WTC11 (cell line): Measurements from ENCODE around the gene CCDC60. TPM values are rescaled to one million over a fixed set of nuclear protein-coding genes. Genes with fewer than 3 reads are reported as not detected.

Experiments
- ATAC-seq: fragments of 200-7000 bp; cut with Tn5 transposase; 2 replicates; pipeline ENCODE4 v1.10.0; 2021; ENCODE audit warnings: mild to moderate bottlenecking, moderate library complexity
- CTCF ChIA-PET: fragments of 300-600 bp; sonication (Branson Sonifier 250); formaldehyde crosslinking; loops from one replicate; lab custom pipeline; 2021; ENCODE audit warnings: antibody characterized with exemption; lab: Charles Lee
- POLR2A ChIA-PET: fragments of 350-600 bp; sonication (Branson Sonifier 250); formaldehyde crosslinking; loops from one replicate; lab custom pipeline; 2021; ENCODE audit warnings: antibody characterized with exemption; lab: Charles Lee
- DNase-seq: peaks from one replicate; pipeline ENCODE4 v3.0.0; 2021; ENCODE audit warnings: low spot score
- H3K27ac Mint-ChIP-seq: 2 replicates; pipeline ENCODE4 v1.8.0; 2021; ENCODE audit warnings: mixed read lengths
- H3K27me3 Mint-ChIP-seq: 2 replicates; pipeline ENCODE4 v1.8.0; 2021; ENCODE audit warnings: low read depth, mild to moderate bottlenecking, moderate library complexity, mixed read lengths
- H3K36me3 Mint-ChIP-seq: 2 replicates; pipeline ENCODE4 v1.8.0; 2021; ENCODE audit warnings: mixed read lengths
- H3K4me1 Mint-ChIP-seq: 2 replicates; pipeline ENCODE4 v1.8.0; 2022; ENCODE audit warnings: mixed read lengths
- H3K4me3 Mint-ChIP-seq: 2 replicates; pipeline ENCODE4 v1.8.0; 2021; ENCODE audit warnings: mild to moderate bottlenecking, moderate library complexity, mixed read lengths
- H3K9me3 Mint-ChIP-seq: 2 replicates; pipeline ENCODE4 v1.8.0; 2021; ENCODE audit warnings: mixed read lengths
- CBFB ChIP-seq: sonication (generic); formaldehyde crosslinking; IDR thresholded peaks from 2 replicates; pipeline ENCODE4 v1.8.1; 2022; ENCODE audit warnings: mild to moderate bottlenecking, low read depth, missing genetic modification reagents
- MYBL2 ChIP-seq: sonication (generic); formaldehyde crosslinking; IDR thresholded peaks from 2 replicates; pipeline ENCODE4 v1.8.1; 2023; ENCODE audit warnings: mild to moderate bottlenecking, moderate library complexity, missing genetic modification reagents
- OVOL2 ChIP-seq: fragments of 250-450 bp; sonication (Bioruptor Pico); IDR thresholded peaks from 2 replicates; pipeline ENCODE4 v1.9.0; 2021; ENCODE audit warnings: mild to moderate bottlenecking, borderline replicate concordance
- PRRX2 ChIP-seq: fragments of 250-450 bp; sonication (Bioruptor Pico); IDR thresholded peaks from 2 replicates; pipeline ENCODE4 v1.8.0; 2021; ENCODE audit warnings: mild to moderate bottlenecking
- SMAD3 ChIP-seq: sonication (generic); formaldehyde crosslinking; IDR thresholded peaks from 2 replicates; pipeline ENCODE4 v1.8.0; 2022; ENCODE audit warnings: missing genetic modification reagents, mild to moderate bottlenecking, borderline replicate concordance
- TEAD4 ChIP-seq: sonication (generic); formaldehyde crosslinking; IDR thresholded peaks from 2 replicates; pipeline ENCODE4 v1.8.0; 2022; ENCODE audit warnings: mild to moderate bottlenecking, missing genetic modification reagents
- ZNF317 ChIP-seq: sonication (generic); formaldehyde crosslinking; IDR thresholded peaks from 2 replicates; pipeline ENCODE4 v1.8.1; 2023; ENCODE audit warnings: low read depth, mild to moderate bottlenecking, moderate library complexity, missing genetic modification reagents, borderline replicate concordance
- ZNF416 ChIP-seq: fragments of 250-450 bp; sonication (Bioruptor Pico); IDR thresholded peaks from 2 replicates; pipeline ENCODE4 v1.9.0; 2021; ENCODE audit warnings: mild to moderate bottlenecking, inconsistent platforms
- ZNF671 ChIP-seq: fragments of 250-450 bp; sonication (Bioruptor Pico); IDR thresholded peaks from 2 replicates; pipeline ENCODE4 v1.8.0; 2021; ENCODE audit warnings: mild to moderate bottlenecking
- total RNA-seq: library from RNA; stranded (reverse); gene quantifications from 3 replicates; pipeline ENCODE4 v1.2.3, GENCODE V29; 2021
- TF ChIP-seq, protein P1 (sequence below): sonication (generic); formaldehyde crosslinking; conservative IDR thresholded peaks from 2 replicates; pipeline ENCODE4 v1.8.1; 2022; ENCODE audit warnings: mild to moderate bottlenecking, missing genetic modification reagents
- TF ChIP-seq, protein P2 (sequence below): sonication (generic); formaldehyde crosslinking; IDR thresholded peaks from 2 replicates; pipeline ENCODE4 v1.8.0; 2022; ENCODE audit warnings: mild to moderate bottlenecking, missing genetic modification reagents
- TF ChIP-seq, protein P3 (sequence below): fragments of 250-450 bp; sonication (Bioruptor Pico); IDR thresholded peaks from 2 replicates; pipeline ENCODE4 v2.1.2; 2022; ENCODE audit warnings: mild to moderate bottlenecking, moderate library complexity
- TF ChIP-seq, protein P4 (sequence below): sonication (generic); formaldehyde crosslinking; IDR thresholded peaks from 2 replicates; pipeline ENCODE4 v1.8.0; 2023; ENCODE audit warnings: missing genetic modification reagents, mild to moderate bottlenecking, borderline replicate concordance
- TF ChIP-seq, protein P5 (sequence below): sonication (generic); formaldehyde crosslinking; IDR thresholded peaks from 2 replicates; pipeline ENCODE4 v1.8.1; 2022; ENCODE audit warnings: mild to moderate bottlenecking, missing genetic modification reagents, moderate library complexity, borderline replicate concordance
- TF ChIP-seq, protein P6 (sequence below): sonication (generic); formaldehyde crosslinking; IDR thresholded peaks from 2 replicates; pipeline ENCODE4 v1.8.0; 2022; ENCODE audit warnings: mild to moderate bottlenecking, missing genetic modification reagents

CCDC60 gene
- total RNA-seq, 1 experiment from 2014 or later, result 1.1 TPM

DNA sequence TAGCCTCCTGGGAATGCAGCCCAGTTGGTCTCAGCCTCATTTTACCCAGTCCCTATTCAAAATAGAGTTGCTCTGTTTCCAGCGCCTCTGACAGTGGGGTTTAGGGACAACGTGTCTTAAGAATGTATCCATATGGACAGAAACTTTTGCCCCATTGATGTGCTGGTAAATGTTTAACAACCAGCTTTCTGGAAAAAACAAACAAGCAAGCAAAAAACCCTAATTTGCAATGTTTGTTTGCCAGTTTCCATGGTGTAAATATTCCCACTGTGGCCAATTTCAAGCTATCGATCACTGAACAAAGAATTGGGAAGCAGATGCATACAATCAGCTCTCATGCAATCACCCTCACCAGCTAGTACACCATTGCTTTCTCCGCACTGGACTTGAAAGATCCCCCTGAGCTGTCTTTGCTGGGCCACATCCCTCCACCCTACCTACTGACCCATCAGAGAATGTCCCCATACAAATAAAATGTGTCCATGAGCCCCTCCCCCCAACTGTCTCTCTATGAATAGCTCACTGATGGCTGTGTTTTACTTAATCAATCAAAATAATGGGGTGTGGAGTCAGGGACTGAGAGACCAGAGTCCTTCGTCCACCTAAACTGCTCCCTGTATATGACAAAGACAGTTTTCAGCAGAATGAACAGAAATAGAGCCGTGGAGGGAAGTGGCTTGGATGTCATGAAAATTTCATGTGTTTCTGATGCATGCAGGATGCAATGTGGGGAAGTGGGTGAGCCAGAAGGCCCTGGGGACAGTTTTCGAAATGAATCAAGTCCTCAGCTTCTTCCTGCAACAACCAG, 40.8 kb downstream of the CCDC60 start:
- CTCF ChIA-PET, result no interaction called here
- peaks cover 9% of the 10 kb centered on the region for H3K4me1 Mint-ChIP-seq
- no peak for ATAC-seq
- H3K27me3 Mint-ChIP-seq, result no peaks in the 10 kb centered on the region
- no peak overlapping the region for H3K27ac Mint-ChIP-seq
- H3K4me3 Mint-ChIP-seq, result no peak overlapping the region
- POLR2A ChIA-PET, result no interaction called here
- TF ChIP-seq, protein P1, sequence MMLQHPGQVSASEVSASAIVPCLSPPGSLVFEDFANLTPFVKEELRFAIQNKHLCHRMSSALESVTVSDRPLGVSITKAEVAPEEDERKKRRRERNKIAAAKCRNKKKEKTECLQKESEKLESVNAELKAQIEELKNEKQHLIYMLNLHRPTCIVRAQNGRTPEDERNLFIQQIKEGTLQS, result no peak
- TF ChIP-seq, protein P2, sequence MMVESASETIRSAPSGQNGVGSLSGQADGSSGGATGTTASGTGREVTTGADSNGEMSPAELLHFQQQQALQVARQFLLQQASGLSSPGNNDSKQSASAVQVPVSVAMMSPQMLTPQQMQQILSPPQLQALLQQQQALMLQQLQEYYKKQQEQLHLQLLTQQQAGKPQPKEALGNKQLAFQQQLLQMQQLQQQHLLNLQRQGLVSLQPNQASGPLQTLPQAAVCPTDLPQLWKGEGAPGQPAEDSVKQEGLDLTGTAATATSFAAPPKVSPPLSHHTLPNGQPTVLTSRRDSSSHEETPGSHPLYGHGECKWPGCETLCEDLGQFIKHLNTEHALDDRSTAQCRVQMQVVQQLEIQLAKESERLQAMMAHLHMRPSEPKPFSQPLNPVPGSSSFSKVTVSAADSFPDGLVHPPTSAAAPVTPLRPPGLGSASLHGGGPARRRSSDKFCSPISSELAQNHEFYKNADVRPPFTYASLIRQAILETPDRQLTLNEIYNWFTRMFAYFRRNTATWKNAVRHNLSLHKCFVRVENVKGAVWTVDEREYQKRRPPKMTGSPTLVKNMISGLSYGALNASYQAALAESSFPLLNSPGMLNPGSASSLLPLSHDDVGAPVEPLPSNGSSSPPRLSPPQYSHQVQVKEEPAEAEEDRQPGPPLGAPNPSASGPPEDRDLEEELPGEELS (CRISPR knock-in tag), result no peak
- TF ChIP-seq, protein P3, sequence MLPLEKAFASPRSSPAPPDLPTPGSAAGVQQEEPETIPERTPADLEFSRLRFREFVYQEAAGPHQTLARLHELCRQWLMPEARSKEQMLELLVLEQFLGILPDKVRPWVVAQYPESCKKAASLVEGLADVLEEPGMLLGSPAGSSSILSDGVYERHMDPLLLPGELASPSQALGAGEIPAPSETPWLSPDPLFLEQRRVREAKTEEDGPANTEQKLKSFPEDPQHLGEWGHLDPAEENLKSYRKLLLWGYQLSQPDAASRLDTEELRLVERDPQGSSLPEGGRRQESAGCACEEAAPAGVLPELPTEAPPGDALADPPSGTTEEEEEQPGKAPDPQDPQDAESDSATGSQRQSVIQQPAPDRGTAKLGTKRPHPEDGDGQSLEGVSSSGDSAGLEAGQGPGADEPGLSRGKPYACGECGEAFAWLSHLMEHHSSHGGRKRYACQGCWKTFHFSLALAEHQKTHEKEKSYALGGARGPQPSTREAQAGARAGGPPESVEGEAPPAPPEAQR (CRISPR knock-in tag), result no peak
- no peak for TF ChIP-seq SMAD3 (CRISPR knock-in tag)
- TF ChIP-seq ZNF317 (CRISPR knock-in tag), result no peak
- no peak for TF ChIP-seq CBFB
- TF ChIP-seq MYBL2 (CRISPR knock-in tag), result no peak
- TF ChIP-seq, protein P4, sequence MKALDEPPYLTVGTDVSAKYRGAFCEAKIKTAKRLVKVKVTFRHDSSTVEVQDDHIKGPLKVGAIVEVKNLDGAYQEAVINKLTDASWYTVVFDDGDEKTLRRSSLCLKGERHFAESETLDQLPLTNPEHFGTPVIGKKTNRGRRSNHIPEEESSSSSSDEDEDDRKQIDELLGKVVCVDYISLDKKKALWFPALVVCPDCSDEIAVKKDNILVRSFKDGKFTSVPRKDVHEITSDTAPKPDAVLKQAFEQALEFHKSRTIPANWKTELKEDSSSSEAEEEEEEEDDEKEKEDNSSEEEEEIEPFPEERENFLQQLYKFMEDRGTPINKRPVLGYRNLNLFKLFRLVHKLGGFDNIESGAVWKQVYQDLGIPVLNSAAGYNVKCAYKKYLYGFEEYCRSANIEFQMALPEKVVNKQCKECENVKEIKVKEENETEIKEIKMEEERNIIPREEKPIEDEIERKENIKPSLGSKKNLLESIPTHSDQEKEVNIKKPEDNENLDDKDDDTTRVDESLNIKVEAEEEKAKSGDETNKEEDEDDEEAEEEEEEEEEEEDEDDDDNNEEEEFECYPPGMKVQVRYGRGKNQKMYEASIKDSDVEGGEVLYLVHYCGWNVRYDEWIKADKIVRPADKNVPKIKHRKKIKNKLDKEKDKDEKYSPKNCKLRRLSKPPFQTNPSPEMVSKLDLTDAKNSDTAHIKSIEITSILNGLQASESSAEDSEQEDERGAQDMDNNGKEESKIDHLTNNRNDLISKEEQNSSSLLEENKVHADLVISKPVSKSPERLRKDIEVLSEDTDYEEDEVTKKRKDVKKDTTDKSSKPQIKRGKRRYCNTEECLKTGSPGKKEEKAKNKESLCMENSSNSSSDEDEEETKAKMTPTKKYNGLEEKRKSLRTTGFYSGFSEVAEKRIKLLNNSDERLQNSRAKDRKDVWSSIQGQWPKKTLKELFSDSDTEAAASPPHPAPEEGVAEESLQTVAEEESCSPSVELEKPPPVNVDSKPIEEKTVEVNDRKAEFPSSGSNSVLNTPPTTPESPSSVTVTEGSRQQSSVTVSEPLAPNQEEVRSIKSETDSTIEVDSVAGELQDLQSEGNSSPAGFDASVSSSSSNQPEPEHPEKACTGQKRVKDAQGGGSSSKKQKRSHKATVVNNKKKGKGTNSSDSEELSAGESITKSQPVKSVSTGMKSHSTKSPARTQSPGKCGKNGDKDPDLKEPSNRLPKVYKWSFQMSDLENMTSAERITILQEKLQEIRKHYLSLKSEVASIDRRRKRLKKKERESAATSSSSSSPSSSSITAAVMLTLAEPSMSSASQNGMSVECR (CRISPR knock-in tag), result no peak
- TF ChIP-seq, protein P5, sequence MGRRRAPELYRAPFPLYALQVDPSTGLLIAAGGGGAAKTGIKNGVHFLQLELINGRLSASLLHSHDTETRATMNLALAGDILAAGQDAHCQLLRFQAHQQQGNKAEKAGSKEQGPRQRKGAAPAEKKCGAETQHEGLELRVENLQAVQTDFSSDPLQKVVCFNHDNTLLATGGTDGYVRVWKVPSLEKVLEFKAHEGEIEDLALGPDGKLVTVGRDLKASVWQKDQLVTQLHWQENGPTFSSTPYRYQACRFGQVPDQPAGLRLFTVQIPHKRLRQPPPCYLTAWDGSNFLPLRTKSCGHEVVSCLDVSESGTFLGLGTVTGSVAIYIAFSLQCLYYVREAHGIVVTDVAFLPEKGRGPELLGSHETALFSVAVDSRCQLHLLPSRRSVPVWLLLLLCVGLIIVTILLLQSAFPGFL, result no peak
- TF ChIP-seq PRRX2 (CRISPR knock-in tag), result no peak
- peaks cover 16% of the 10 kb centered on the region for H3K9me3 Mint-ChIP-seq
- H3K36me3 Mint-ChIP-seq, result peaks cover 6% of the 10 kb centered on the region
- no peak for DNase-seq

DNA sequence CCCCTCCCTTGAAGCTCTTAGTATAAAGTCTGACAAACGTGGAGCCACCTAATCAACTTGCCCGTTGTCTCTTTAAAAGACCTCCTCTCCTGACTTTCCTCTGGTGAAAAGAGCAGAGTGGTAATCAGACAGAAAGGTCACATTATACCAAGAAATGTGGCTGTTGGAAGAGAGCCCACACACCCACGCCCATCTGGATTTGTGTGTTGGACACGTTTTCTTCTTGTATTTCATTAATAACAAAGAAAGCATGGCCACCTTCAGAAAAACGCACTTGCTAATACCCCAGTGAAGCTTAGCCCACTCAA, 41.3 kb downstream of the CCDC60 start:
- ChIA-PET CTCF (no interaction called here), POLR2A (no interaction called here)
- H3K9me3 Mint-ChIP-seq, result peaks cover 18% of the 10 kb centered on the region
- ATAC-seq (no peak), DNase-seq (no peak)
- no peak for TF ChIP-seq ZNF416 (CRISPR knock-in tag)
- no peak for TF ChIP-seq ZNF671
- TF ChIP-seq, protein P6, sequence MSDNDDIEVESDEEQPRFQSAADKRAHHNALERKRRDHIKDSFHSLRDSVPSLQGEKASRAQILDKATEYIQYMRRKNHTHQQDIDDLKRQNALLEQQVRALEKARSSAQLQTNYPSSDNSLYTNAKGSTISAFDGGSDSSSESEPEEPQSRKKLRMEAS (CRISPR knock-in tag), result no peak
- TF ChIP-seq TEAD4 (CRISPR knock-in tag), result no peak
- no peak for TF ChIP-seq OVOL2 (CRISPR knock-in tag)
- H3K36me3 Mint-ChIP-seq, result peaks cover 8% of the 10 kb centered on the region
- H3K27ac Mint-ChIP-seq, result no peak overlapping the region
- no peaks in the 10 kb centered on the region for H3K27me3 Mint-ChIP-seq
- no peak overlapping the region for H3K4me3 Mint-ChIP-seq
- peaks cover 6% of the 10 kb centered on the region for H3K4me1 Mint-ChIP-seq
